ENCODE measurements around the gene ARHGAP20. TPM values are rescaled to one million over a fixed set of nuclear protein-coding genes. Genes with fewer than 3 reads are reported as not detected.

The ARHGAP20 gene
- total and polyA plus RNA-seq, 2 of the 8 experiments (the other 6 are each of a cell fraction or from before 2014, with no cell fraction given) = 0.05 to 0.28 TPM

- TF ChIP-seq RXRA (IDR thresholded peaks at IDR 0.05; ENCODE audit: insufficient read depth, low read depth, low read length) = no peak
- no peak for TF ChIP-seq MAX (IDR thresholded peaks at IDR 0.05)
Observed at GRCh38 chr11:110530900-110531741, 181.1 kb downstream of the ARHGAP20 start (continued).

Data from H1 (cell line).